ENCODE data around the gene C16orf92. TPM values are rescaled to one million over a fixed set of nuclear protein-coding genes. Genes with fewer than 3 reads are reported as not detected.
A peak's percentile ranks its signal among the peaks of the same experiment; 100 is the strongest.

The C16orf92 gene
- total RNA-seq, 1 donor from 2014 or later, result not detected

GRCh38 chr16:30002614-30003346, 20.2 kb upstream of the C16orf92 start:
- no peak for DNase-seq
- ATAC-seq, result no peak
- Histone ChIP-seq H3K9me3 (no peaks in the 10 kb centered on the region), H3K36me3 (peaks cover 23% of the 10 kb centered on the region), H3K27ac (no peak overlapping the region), H3K4me1 (peaks cover 4% of the 10 kb centered on the region), H3K27me3 (ENCODE audit: low read depth) (no peaks in the 10 kb centered on the region), H3K4me3 (no peak overlapping the region)
- intact Hi-C loops (cut with DNase I), result no loop called here
- TF ChIP-seq CTCF (IDR thresholded peaks at IDR 0.05), result no peak

GRCh38 chr16:30003670-30004423, 19.2 kb upstream of the C16orf92 start:
- Histone ChIP-seq H3K9me3 (no peaks in the 10 kb centered on the region), H3K27ac (no peak overlapping the region), H3K27me3 (ENCODE audit: low read depth) (peaks cover 3% of the 10 kb centered on the region), H3K4me3 (no peak overlapping the region), H3K36me3 (peaks cover 23% of the 10 kb centered on the region), H3K4me1 (peaks cover 4% of the 10 kb centered on the region)
- ATAC-seq, result no peak
- intact Hi-C loops (cut with DNase I), result no loop called here
- TF ChIP-seq CTCF (IDR thresholded peaks at IDR 0.05), result no peak
- no peak for DNase-seq

DNA sequence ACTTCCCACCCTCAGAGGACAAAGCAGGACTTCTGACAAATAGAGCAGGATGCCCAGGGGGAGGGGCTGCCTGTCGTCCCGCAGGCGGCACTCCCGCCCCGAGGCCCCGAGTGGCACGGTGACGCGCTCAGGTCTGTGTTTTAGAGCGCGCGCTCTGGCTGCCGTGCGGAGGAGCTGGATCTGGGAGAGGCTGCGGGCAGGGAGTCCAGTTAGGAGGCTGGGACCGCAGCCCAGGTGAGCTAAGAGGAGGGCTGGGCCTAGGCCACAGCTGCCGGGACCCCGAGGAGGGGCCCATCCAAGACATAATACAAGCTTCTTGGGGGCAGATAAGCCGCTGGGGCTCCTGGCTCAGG, 18.6 kb upstream of the C16orf92 start:
- Histone ChIP-seq H3K27ac (no peak overlapping the region), H3K9me3 (no peaks in the 10 kb centered on the region), H3K4me1 (peaks cover 4% of the 10 kb centered on the region), H3K36me3 (peaks cover 23% of the 10 kb centered on the region), H3K27me3 (ENCODE audit: low read depth) (peaks cover 8% of the 10 kb centered on the region), H3K4me3 (no peak overlapping the region)
- peak; percentile 60 for ATAC-seq
- DNase-seq, result peak; percentile 51
- intact Hi-C loops (cut with DNase I), result no loop called here
- no peak for TF ChIP-seq CTCF (IDR thresholded peaks at IDR 0.05)

GRCh38 chr16:30004811-30005242, 18.2 kb upstream of the C16orf92 start:
- Histone ChIP-seq H3K27ac (no peak overlapping the region), H3K4me1 (peaks cover 4% of the 10 kb centered on the region), H3K27me3 (ENCODE audit: low read depth) (peaks cover 13% of the 10 kb centered on the region), H3K4me3 (no peak overlapping the region), H3K9me3 (no peaks in the 10 kb centered on the region), H3K36me3 (peaks cover 23% of the 10 kb centered on the region)
- peak; percentile 65 to 76 for ATAC-seq
- TF ChIP-seq CTCF (IDR thresholded peaks at IDR 0.05), result no peak
- intact Hi-C loops (cut with DNase I), result no loop called here
- DNase-seq, result no peak

- intact Hi-C loops (cut with DNase I), result no loop called here
- Histone ChIP-seq H3K27ac (no peak overlapping the region), H3K4me3 (no peak overlapping the region), H3K36me3 (peaks cover 17% of the 10 kb centered on the region), H3K9me3 (no peaks in the 10 kb centered on the region), H3K4me1 (peaks cover 9% of the 10 kb centered on the region), H3K27me3 (ENCODE audit: low read depth) (peaks cover 20% of the 10 kb centered on the region)
- TF ChIP-seq CTCF (IDR thresholded peaks at IDR 0.05), result peak; percentile 85
- DNase-seq (no peak), ATAC-seq (peak; percentile 65 to 73)
These were observed 17.5 kb upstream of the C16orf92 start for GRCh38 chr16:30005341-30006094.

All from lower lobe of right lung (tissue), 2 donors.